ENCODE data around the gene ABCC4.
"Not testable (repeated sequence)": the region's sequence is repeated elsewhere in the genome, so short reads cannot be mapped to it uniquely, and the experiment has no call there.

ABCC4 gene

DNA sequence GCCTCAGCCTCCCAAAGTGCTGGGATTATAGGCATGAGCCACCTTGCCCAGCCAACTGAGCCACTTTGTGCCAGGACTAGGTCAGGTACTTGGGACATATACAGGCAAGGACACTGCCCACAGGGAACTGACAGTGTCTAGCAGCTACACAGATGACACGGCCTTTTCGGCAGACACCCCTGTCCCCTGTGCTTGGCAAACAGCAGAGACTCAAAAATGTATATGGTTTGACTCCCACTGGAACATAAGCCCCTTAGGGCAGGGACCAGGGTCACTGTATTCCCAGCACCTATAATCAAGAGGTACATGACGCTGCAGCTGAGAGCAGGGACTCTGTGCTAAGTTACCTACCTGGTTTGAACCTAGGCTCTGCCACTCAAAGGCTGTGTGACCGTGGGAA lies 16.8 kb downstream of the ABCC4 start:
- DNase-seq (ENCODE audit: insufficient read length, low spot score) (no peak), FAIRE-seq (no peak)
- TF ChIP-seq, protein P1, sequence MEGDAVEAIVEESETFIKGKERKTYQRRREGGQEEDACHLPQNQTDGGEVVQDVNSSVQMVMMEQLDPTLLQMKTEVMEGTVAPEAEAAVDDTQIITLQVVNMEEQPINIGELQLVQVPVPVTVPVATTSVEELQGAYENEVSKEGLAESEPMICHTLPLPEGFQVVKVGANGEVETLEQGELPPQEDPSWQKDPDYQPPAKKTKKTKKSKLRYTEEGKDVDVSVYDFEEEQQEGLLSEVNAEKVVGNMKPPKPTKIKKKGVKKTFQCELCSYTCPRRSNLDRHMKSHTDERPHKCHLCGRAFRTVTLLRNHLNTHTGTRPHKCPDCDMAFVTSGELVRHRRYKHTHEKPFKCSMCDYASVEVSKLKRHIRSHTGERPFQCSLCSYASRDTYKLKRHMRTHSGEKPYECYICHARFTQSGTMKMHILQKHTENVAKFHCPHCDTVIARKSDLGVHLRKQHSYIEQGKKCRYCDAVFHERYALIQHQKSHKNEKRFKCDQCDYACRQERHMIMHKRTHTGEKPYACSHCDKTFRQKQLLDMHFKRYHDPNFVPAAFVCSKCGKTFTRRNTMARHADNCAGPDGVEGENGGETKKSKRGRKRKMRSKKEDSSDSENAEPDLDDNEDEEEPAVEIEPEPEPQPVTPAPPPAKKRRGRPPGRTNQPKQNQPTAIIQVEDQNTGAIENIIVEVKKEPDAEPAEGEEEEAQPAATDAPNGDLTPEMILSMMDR (IDR thresholded peaks at IDR 0.05; ENCODE audit: insufficient read depth, missing control alignments), result no peak

- TF ChIP-seq, protein P1 (IDR thresholded peaks at IDR 0.05; ENCODE audit: insufficient read depth, missing control alignments), result no peak
- DNase-seq (ENCODE audit: insufficient read length, low spot score), result no peak
- FAIRE-seq, result no peak
Observed at GRCh38 chr13:95279016-95279415, 22.2 kb downstream of the ABCC4 start.

DNA sequence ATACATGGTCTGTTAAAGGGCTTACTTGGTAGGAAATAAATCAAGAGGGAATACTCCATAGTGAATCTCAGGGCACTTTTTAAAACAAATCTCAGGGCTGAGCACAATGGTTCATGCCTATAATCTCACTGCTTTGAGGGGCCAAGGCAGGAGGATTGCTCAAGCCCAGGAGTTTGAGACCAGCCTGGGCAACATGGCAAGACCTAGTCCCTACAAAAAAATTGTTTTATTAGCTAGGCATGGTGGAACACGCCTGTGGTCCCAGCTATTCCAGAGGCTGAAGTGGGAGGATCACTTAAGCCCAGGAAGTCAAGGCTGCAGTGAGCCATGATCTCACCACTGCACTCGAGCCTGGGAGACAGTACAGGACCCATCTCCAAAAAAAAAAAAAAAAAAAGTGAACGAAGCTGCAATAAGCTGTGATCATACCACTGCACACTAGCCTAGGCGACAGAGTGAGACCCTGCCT lies 25.2 kb downstream of the ABCC4 start:
- TF ChIP-seq, protein P1 (IDR thresholded peaks at IDR 0.05; ENCODE audit: insufficient read depth, missing control alignments), result no peak
- FAIRE-seq (no peak), DNase-seq (ENCODE audit: insufficient read length, low spot score) (no peak)

GRCh38 chr13:95275322-95276036 lies 25.8 kb downstream of the ABCC4 start:
- FAIRE-seq, result peak; percentile 41
- TF ChIP-seq, protein P1 (IDR thresholded peaks at IDR 0.05; ENCODE audit: insufficient read depth, missing control alignments), result no peak
- no peak for DNase-seq (ENCODE audit: insufficient read length, low spot score)

- FAIRE-seq, result not testable (repeated sequence)
Observed at GRCh38 chr13:95273592-95274132, 27.6 kb downstream of the ABCC4 start.

DNA sequence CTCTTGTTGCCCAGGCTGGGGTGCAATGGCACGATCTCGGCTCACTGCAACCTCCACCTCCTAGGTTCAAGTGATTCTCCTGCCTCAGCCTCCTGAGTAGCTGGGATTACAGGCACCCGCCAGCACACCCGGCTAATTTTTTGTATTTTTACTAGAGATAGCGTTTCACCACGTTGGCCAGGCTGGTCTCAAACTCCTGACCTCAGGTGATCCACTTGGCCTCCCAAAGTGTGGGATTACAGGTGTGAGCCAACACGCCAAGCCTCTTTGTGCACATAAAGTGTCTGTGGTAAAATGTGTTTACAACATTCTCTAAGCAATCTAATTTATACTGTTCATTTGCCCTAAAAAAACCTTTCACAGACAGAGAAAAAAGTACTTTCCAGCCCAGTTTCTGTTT lies 29.2 kb downstream of the ABCC4 start:
- not testable (repeated sequence) for DNase-seq (ENCODE audit: insufficient read length, low spot score); FAIRE-seq

More at GRCh38 chr13:95273592-95274132, 27.6 kb downstream of the ABCC4 start:
- DNase-seq (ENCODE audit: insufficient read length, low spot score), result not testable (repeated sequence)

- no peak for DNase-seq (ENCODE audit: insufficient read length, low spot score)
- TF ChIP-seq, protein P1 (IDR thresholded peaks at IDR 0.05; ENCODE audit: insufficient read depth, missing control alignments), result no peak
- no peak for FAIRE-seq
Observed at GRCh38 chr13:95269756-95270155, 31.5 kb downstream of the ABCC4 start.

GRCh38 chr13:95268343-95269065 lies 32.7 kb downstream of the ABCC4 start:
- not testable (repeated sequence) for DNase-seq (ENCODE audit: insufficient read length, low spot score); FAIRE-seq
